Measurements from ENCODE around the gene CD300H. TPM values are rescaled to one million over a fixed set of nuclear protein-coding genes. Genes with fewer than 3 reads are reported as not detected.
"Not testable (repeated sequence)": the region's sequence is repeated elsewhere in the genome, so short reads cannot be mapped to it uniquely, and the experiment has no call there.

CD300H gene
- total RNA-seq, 5 donors from 2014 or later (not counting 1 experiment from before 2014, with no cell fraction given), result not detected

DNA sequence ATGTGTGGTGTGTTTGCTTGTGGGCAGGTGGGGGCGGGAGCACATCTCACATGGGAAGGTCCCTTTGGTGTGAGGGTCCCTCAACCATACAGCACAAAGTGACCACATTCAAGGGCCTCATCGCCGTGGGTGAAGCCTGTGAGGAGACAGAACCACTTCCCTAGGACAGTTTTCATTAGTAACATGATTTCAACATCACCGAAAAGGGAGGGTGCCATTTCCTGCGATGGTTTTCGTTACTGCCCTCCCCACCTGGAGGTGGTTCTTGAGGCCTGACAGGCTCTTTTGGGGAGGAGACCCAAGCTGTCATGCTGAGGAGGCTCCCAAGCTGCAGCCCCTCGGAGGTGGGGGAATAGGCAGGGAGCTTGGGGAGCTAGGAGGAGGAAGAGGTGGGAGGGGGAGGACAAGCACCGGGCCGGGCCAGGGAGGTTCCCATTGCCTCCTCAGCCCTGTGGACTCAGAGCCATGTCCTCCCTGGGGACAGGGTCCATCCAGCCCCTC is 45.6 kb downstream of the CD300H start:
- Histone ChIP-seq H3K27ac (ENCODE audit: low read length) (no peak overlapping the region), H3K4me3 (ENCODE audit: control insufficient read depth in 1 of 2, extremely low read depth in 1 of 2, low read length in 1 of 2) (no peak overlapping the region), H3K36me3 (ENCODE audit: control insufficient read depth in 2 of 2, extremely low read depth in 1 of 2, insufficient read depth in 1 of 2, low read length in 1 of 2) (no peaks in the 10 kb centered on the region), H3K4me1 (ENCODE audit: control insufficient read depth in 1 of 2, extremely low read depth in 1 of 2, insufficient read depth in 2 of 2, low read length in 2 of 2) (peaks cover 0 to 10% of the 10 kb centered on the region in 2 experiments), H3K27me3 (replicated peaks in 1 of 2; ENCODE audit: control insufficient read depth in 2 of 2, extremely low read depth in 1 of 2, insufficient read depth in 2 of 2, low read length in 1 of 2) (peaks cover 0 to 60% of the 10 kb centered on the region in 2 experiments), H3K9me3 (no peaks in the 10 kb centered on the region)
- H3K36me3 Mint-ChIP-seq, result no peaks in the 10 kb centered on the region
- peaks cover 0 to 13% (median 9%) of the 10 kb centered on the region in 3 donors for H3K9me3 Mint-ChIP-seq
- peaks cover 0 to 9% (median 0%) of the 10 kb centered on the region in 3 donors for H3K4me1 Mint-ChIP-seq
- no peak overlapping the region for H3K4me3 Mint-ChIP-seq
- no peak for ATAC-seq (replicated peaks in 1 of 4)
- no peak overlapping the region for H3K27ac Mint-ChIP-seq
- no CpG with 5 or more reads among the region's 9 CpGs for WGBS (ENCODE audit: insufficient coverage)
- ChIA-PET POLR2A (no interaction called here), CTCF (no interaction called here)
- DNase-seq, result peak in 3 of 35 experiments; percentile 17 to 40 (median 17)
- peaks cover 36 to 50% of the 10 kb centered on the region in 2 donors for H3K27me3 Mint-ChIP-seq

DNA sequence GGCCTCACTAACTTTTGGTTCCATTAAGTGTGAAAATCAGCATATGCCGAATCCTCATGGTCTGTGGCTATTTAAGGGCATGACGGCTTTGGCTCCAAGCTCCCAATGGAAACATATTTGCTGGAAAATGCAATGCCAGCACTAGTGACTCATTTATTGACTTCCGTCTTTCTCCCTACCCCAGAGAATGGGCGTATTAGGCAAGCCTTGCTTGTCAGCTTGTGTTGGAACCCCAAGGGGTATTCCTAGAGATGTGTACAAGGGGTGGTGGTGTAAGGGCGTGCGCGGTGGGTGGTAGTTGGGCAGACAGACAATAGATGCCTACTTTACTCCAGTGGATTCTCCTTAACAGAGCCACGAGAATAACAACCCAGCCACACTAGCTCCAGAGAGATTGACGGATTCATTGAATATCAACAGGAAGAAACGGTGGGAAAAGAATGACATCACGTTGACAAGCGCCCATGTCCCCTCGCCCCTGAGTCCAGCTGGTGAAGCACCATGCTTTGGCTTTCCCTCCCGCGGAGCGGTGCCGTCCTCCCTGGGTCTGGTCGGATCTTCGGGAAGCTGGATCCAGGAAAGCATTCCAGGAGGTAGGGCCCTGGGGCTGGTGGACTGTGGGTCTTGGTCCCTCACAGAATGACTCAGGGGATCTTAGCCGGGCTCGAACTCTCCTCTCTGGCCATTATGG is 46.4 kb downstream of the CD300H start:
- Histone ChIP-seq H3K4me1 (ENCODE audit: control insufficient read depth in 1 of 2, extremely low read depth in 1 of 2, insufficient read depth in 2 of 2, low read length in 2 of 2) (peaks cover 0 to 10% of the 10 kb centered on the region in 2 experiments), H3K27me3 (replicated peaks in 1 of 2; ENCODE audit: control insufficient read depth in 2 of 2, extremely low read depth in 1 of 2, insufficient read depth in 2 of 2, low read length in 1 of 2) (peaks cover 0 to 58% of the 10 kb centered on the region in 2 experiments), H3K36me3 (ENCODE audit: control insufficient read depth in 2 of 2, extremely low read depth in 1 of 2, insufficient read depth in 1 of 2, low read length in 1 of 2) (no peaks in the 10 kb centered on the region), H3K4me3 (ENCODE audit: control insufficient read depth in 1 of 2, extremely low read depth in 1 of 2, low read length in 1 of 2) (no peak overlapping the region), H3K9me3 (no peaks in the 10 kb centered on the region), H3K27ac (ENCODE audit: low read length) (no peak overlapping the region)
- H3K4me3 Mint-ChIP-seq, result no peak overlapping the region
- H3K4me1 Mint-ChIP-seq, result peaks cover 0 to 9% (median 0%) of the 10 kb centered on the region in 3 donors
- 93% methylated on average over 13 of the region's 21 CpGs for WGBS (ENCODE audit: insufficient coverage)
- ATAC-seq (replicated peaks in 1 of 4) (no peak), DNase-seq (no peak)
- ChIA-PET POLR2A (no interaction called here), CTCF (no interaction called here)
- H3K36me3 Mint-ChIP-seq, result no peaks in the 10 kb centered on the region
- H3K27ac Mint-ChIP-seq, result no peak overlapping the region
- peaks cover 0 to 13% (median 9%) of the 10 kb centered on the region in 3 donors for H3K9me3 Mint-ChIP-seq
- peaks cover 37 to 48% of the 10 kb centered on the region in 2 donors for H3K27me3 Mint-ChIP-seq

DNA sequence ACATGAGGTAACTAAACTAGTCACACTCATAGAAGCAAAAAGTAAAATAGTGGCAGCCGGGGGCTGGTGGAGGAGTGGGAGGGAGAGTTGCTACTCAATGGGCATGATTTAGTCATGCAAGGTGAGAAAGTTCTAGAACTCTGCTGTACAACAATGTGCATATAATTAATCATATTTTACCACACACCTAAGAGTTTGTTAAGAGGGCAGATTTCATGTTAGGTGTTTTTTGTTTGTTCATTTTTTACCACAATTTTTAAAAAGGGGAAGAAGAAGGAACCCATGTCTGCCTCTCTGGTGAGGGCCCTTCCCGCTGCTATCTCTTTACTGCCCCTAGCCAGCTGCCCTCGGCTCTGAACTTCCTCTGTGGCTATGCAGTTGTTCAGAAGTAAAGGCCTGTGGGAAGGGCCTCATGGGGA is 47.3 kb downstream of the CD300H start:
- Mint-ChIP-seq H3K27ac (no peak overlapping the region), H3K4me3 (no peak overlapping the region), H3K36me3 (no peaks in the 10 kb centered on the region), H3K27me3 (peaks cover 36 to 48% of the 10 kb centered on the region in 2 donors), H3K9me3 (peaks cover 0 to 13% (median 9%) of the 10 kb centered on the region in 3 donors), H3K4me1 (peaks cover 0 to 9% (median 0%) of the 10 kb centered on the region in 3 donors)
- no peak overlapping the region for H3K4me3 ChIP-seq (ENCODE audit: control insufficient read depth in 1 of 2, extremely low read depth in 1 of 2, low read length in 1 of 2)
- 17% methylated on average over 1 of the region's 3 CpGs for WGBS (ENCODE audit: insufficient coverage)
- H3K9me3 ChIP-seq, result no peaks in the 10 kb centered on the region
- ChIA-PET POLR2A (no interaction called here), CTCF (no interaction called here)
- peaks cover 0 to 49% of the 10 kb centered on the region in 2 experiments for H3K27me3 ChIP-seq (replicated peaks in 1 of 2; ENCODE audit: control insufficient read depth in 2 of 2, extremely low read depth in 1 of 2, insufficient read depth in 2 of 2, low read length in 1 of 2)
- H3K36me3 ChIP-seq (ENCODE audit: control insufficient read depth in 2 of 2, extremely low read depth in 1 of 2, insufficient read depth in 1 of 2, low read length in 1 of 2), result no peaks in the 10 kb centered on the region
- peak in 1 of 35 experiments; percentile 35 for DNase-seq
- no peak overlapping the region for H3K27ac ChIP-seq (ENCODE audit: low read length)
- peaks cover 0 to 10% of the 10 kb centered on the region in 2 experiments for H3K4me1 ChIP-seq (ENCODE audit: control insufficient read depth in 1 of 2, extremely low read depth in 1 of 2, insufficient read depth in 2 of 2, low read length in 2 of 2)
- no peak for ATAC-seq (replicated peaks in 1 of 4)

DNA sequence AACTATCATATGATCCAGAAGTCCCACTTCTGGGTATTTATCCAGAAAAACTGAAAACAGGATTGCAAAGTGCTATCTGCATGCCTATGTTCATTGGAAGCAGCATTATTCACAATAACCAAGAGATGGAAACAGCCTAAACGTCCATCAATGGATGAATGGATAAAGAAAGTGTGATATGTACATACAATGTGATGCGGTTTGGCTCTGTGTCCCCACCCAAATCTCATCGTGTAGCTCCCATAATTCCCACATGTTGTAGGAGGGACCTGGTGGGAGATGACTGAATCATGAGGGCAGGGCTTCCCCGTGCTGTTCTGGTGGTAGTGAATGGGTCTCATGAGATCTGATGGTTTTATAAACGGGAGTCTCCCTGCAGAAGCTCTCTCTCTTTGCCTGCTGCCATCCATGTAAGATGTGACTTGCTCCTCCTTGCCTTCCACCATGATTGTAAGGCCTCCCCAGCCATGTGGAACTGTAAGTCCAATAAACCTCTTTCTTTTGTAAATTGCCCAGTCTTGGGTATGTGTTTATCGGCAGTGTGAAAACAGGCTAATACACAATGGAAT is 48.8 kb downstream of the CD300H start:
- H3K4me1 Mint-ChIP-seq, result peaks cover 0 to 11% (median 9%) of the 10 kb centered on the region in 3 donors
- no CpG with 5 or more reads among the region's 6 CpGs for WGBS (ENCODE audit: insufficient coverage)
- CTCF ChIA-PET, result interaction anchor here in 1 of 2 donors (0.7 kb wide), 1 partner anchor 7 kb away, joined by 3 read pairs; no protein-coding TSS in a partner anchor
- H3K27ac Mint-ChIP-seq; H3K36me3 ChIP-seq (ENCODE audit: control insufficient read depth in 2 of 2, extremely low read depth in 1 of 2, insufficient read depth in 1 of 2, low read length in 1 of 2); H3K9me3 ChIP-seq; POLR2A ChIA-PET; H3K27ac ChIP-seq (ENCODE audit: low read length); H3K4me3 Mint-ChIP-seq; ATAC-seq (replicated peaks in 1 of 4); H3K4me3 ChIP-seq (ENCODE audit: control insufficient read depth in 1 of 2, extremely low read depth in 1 of 2, low read length in 1 of 2); H3K4me1 ChIP-seq (ENCODE audit: control insufficient read depth in 1 of 2, extremely low read depth in 1 of 2, insufficient read depth in 2 of 2, low read length in 2 of 2); DNase-seq; H3K36me3 Mint-ChIP-seq: not testable (repeated sequence)
- H3K9me3 Mint-ChIP-seq, result peaks cover 11 to 24% (median 20%) of the 10 kb centered on the region in 3 donors
- H3K27me3 ChIP-seq (replicated peaks in 1 of 2; ENCODE audit: control insufficient read depth in 2 of 2, extremely low read depth in 1 of 2, insufficient read depth in 2 of 2, low read length in 1 of 2), result peaks cover 0 to 36% of the 10 kb centered on the region in 2 experiments
- H3K27me3 Mint-ChIP-seq, result peaks cover 34 to 45% of the 10 kb centered on the region in 2 donors

DNA sequence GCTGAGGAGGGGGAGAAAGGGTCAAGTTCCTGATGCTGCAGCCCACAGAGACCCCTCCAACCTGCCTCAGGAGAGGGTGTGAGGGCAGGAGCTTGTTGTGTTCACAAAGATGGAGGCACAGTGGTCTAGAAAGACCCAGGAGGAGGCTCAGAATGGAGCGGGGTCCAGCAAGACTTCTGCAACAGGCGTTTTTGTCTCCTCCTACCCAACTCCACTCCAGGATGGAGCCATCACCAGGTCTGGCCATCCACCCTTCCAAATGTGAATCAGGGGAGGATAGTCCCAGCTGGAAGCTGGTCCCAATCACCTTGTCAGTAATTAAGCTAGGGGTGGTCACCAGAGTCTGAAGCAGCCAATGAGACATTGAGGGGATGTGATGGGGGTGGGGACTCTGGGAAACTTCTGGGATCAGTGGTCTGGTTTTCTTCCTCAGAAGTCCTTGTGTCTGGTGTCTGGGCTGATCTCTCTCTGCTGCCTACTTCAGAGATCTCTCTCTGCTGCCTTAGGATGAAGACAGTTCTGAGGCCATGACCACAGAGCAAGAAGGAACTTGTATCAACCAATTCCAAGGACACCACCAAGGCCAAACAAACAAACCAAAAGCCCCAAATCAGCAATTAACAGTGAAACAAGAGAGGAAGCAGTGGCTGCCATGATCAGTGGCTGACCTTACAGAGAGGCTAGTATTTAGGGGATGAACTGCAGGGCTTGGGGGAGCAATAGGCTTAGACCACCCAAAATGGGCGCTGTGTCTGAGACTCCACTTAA is 50.6 kb downstream of the CD300H start:
- DNase-seq (no peak), ATAC-seq (replicated peaks in 1 of 4) (no peak)
- peaks cover 11 to 21% (median 20%) of the 10 kb centered on the region in 3 donors for H3K9me3 Mint-ChIP-seq
- H3K36me3 ChIP-seq (ENCODE audit: control insufficient read depth in 2 of 2, extremely low read depth in 1 of 2, insufficient read depth in 1 of 2, low read length in 1 of 2), result no peaks in the 10 kb centered on the region
- no peak overlapping the region for H3K4me3 ChIP-seq (ENCODE audit: control insufficient read depth in 1 of 2, extremely low read depth in 1 of 2, low read length in 1 of 2)
- peaks cover 0 to 14% (median 9%) of the 10 kb centered on the region in 3 donors for H3K4me1 Mint-ChIP-seq
- no peak overlapping the region for H3K4me3 Mint-ChIP-seq
- H3K4me1 ChIP-seq (ENCODE audit: control insufficient read depth in 1 of 2, extremely low read depth in 1 of 2, insufficient read depth in 2 of 2, low read length in 2 of 2), result peaks cover 0 to 6% of the 10 kb centered on the region in 2 experiments
- H3K27me3 Mint-ChIP-seq, result peaks cover 21 to 38% of the 10 kb centered on the region in 2 donors
- no peak overlapping the region for H3K27ac Mint-ChIP-seq
- H3K27ac ChIP-seq (ENCODE audit: low read length), result no peak overlapping the region
- ChIA-PET CTCF (interaction anchor here in 1 of 2 donors (0.6 kb wide), 1 partner anchor 138 kb away, joined by 3 read pairs; no protein-coding TSS in a partner anchor), POLR2A (no interaction called here)
- no peaks in the 10 kb centered on the region for H3K9me3 ChIP-seq
- H3K36me3 Mint-ChIP-seq, result no peaks in the 10 kb centered on the region
- H3K27me3 ChIP-seq (replicated peaks in 1 of 2; ENCODE audit: control insufficient read depth in 2 of 2, extremely low read depth in 1 of 2, insufficient read depth in 2 of 2, low read length in 1 of 2), result peaks cover 0 to 30% of the 10 kb centered on the region in 2 experiments
- no CpG with 5 or more reads among the region's 3 CpGs for WGBS (ENCODE audit: insufficient coverage)

DNA sequence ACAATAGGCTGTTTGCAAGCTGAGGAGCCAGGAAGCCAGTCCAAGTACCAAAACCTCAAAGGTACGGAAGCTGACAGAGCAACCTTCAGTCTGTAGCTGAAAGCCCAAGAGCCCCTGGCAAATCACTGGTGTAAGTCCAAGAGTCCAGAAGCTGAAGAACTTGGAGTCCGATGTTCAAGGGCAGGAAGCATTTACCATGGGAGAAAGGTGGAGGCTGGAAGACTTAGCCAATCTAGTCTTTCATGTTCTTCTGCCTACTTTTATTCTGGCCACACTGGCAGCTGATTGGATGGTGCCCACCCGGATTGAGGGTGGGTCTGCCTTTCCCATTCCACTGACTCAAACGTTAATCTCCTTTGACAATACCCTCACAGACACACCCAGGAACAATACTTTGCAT is 51.4 kb downstream of the CD300H start:
- CTCF ChIA-PET, result no interaction called here

More for the DNA sequence above, 51.4 kb downstream of the CD300H start:
- H3K9me3 Mint-ChIP-seq, result peaks cover 11 to 21% (median 20%) of the 10 kb centered on the region in 3 donors
- Histone ChIP-seq H3K27me3 (replicated peaks in 1 of 2; ENCODE audit: control insufficient read depth in 2 of 2, extremely low read depth in 1 of 2, insufficient read depth in 2 of 2, low read length in 1 of 2) (peaks cover 0 to 22% of the 10 kb centered on the region in 2 experiments), H3K27ac (ENCODE audit: low read length) (no peak overlapping the region), H3K4me1 (ENCODE audit: control insufficient read depth in 1 of 2, extremely low read depth in 1 of 2, insufficient read depth in 2 of 2, low read length in 2 of 2) (no peaks in the 10 kb centered on the region), H3K4me3 (ENCODE audit: control insufficient read depth in 1 of 2, extremely low read depth in 1 of 2, low read length in 1 of 2) (no peak overlapping the region), H3K36me3 (ENCODE audit: control insufficient read depth in 2 of 2, extremely low read depth in 1 of 2, insufficient read depth in 1 of 2, low read length in 1 of 2) (no peaks in the 10 kb centered on the region), H3K9me3 (no peaks in the 10 kb centered on the region)
- H3K27me3 Mint-ChIP-seq, result peaks cover 24 to 34% of the 10 kb centered on the region in 2 donors
- H3K36me3 Mint-ChIP-seq, result no peaks in the 10 kb centered on the region
- ATAC-seq (replicated peaks in 1 of 4) (no peak), DNase-seq (no peak)
- no peak overlapping the region for H3K4me3 Mint-ChIP-seq
- POLR2A ChIA-PET, result no interaction called here
- WGBS (ENCODE audit: insufficient coverage), result 58% methylated on average over 2 of the region's 4 CpGs
- peaks cover 0 to 9% (median 8%) of the 10 kb centered on the region in 3 donors for H3K4me1 Mint-ChIP-seq
- H3K27ac Mint-ChIP-seq, result no peak overlapping the region
